GM12878 (cell line): Measurements from ENCODE around the gene CEACAM1. TPM values are rescaled to one million over a fixed set of nuclear protein-coding genes. Genes with fewer than 3 reads are reported as not detected.
A peak's percentile ranks its signal among the peaks of the same experiment; 100 is the strongest.

Experiments used
- ATAC-seq: fragments of 200-7000 bp; cut with Tn5 transposase; 3 replicates; pipeline ENCODE4 v1.9.1; 2020; ENCODE audit warnings: mild to moderate bottlenecking, moderate library complexity
- BruUV-seq: library from RNA; stranded (reverse); fragments of 400-500 nt; replicated peaks from 2 replicates; lab custom pipeline; 2021; lab: Mats Ljungman, UMichigan
- CTCF ChIA-PET: fragments of 300-600 bp; sonication (Branson Sonifier 250); formaldehyde crosslinking; extraction: SDS; loops from one replicate; lab custom pipeline; 2021; ENCODE audit warnings: inconsistent platforms; lab: Yijun Ruan, JAX
- POLR2A ChIA-PET: fragments of 350-600 bp; formaldehyde crosslinking; extraction: SDS; loops from one replicate; lab custom pipeline; 2021; ENCODE audit warnings: inconsistent platforms; lab: Charles Lee
- RAD21 ChIA-PET: fragments of 300-600 bp; sonication (Branson Sonifier 250); formaldehyde crosslinking; loops from one replicate; lab custom pipeline; 2023; ENCODE audit warnings: antibody characterized with exemption; ENCODE audit not compliant: unreplicated experiment; lab: Charles Lee
- SMC1A ChIA-PET: fragments of 300-600 bp; sonication (Branson Sonifier 250); formaldehyde crosslinking; loops from one replicate; lab custom pipeline; 2023; ENCODE audit not compliant: unreplicated experiment, uncharacterized antibody; lab: Charles Lee
- DNase-seq: peaks from one replicate; pipeline ENCODE4 v3.0.0-alpha.2; 2011; ENCODE audit warnings: low read depth, low spot score
- FAIRE-seq: peaks from 3 replicates; lab custom pipeline; 2011; peaks lifted over from hg19 to GRCh38; lab: Jason Lieb, UNC
- H2AFZ ChIP-seq: 2 replicates; pipeline ENCODE4 v1.6.0; 2011; ENCODE audit warnings: low read depth, low read length, control low read depth; ENCODE audit not compliant: control insufficient read depth
- H3K27ac ChIP-seq: 2 replicates; pipeline ENCODE4 v1.5.1; 2011; ENCODE audit warnings: control low read depth; ENCODE audit not compliant: control insufficient read depth, insufficient read depth
- H3K27me3 ChIP-seq, 2 experiments: replicated peaks in 1 of 2; 2 replicates each; pipeline versions ENCODE4 v1.6.0 to v1.6.1; 2011; ENCODE audit warnings: low read length in 1 of 2; ENCODE audit not compliant: control insufficient read depth in 2 of 2, insufficient read depth in 2 of 2
- H3K36me3 ChIP-seq, 2 experiments: 2 replicates each; pipeline ENCODE4 v1.5.1; 2011; ENCODE audit warnings: low read length in 1 of 2; ENCODE audit not compliant: control insufficient read depth in 2 of 2, insufficient read depth in 2 of 2
- H3K4me1 ChIP-seq: 2 replicates; pipeline ENCODE4 v1.6.1; 2011; ENCODE audit warnings: mild to moderate bottlenecking, low read length, moderate library complexity, mixed read lengths; ENCODE audit not compliant: control insufficient read depth, insufficient read depth
- H3K4me2 ChIP-seq: 2 replicates; pipeline ENCODE4 v1.6.0; 2011; ENCODE audit warnings: control low read depth; ENCODE audit not compliant: control insufficient read depth, insufficient read depth
- H3K4me3 ChIP-seq: fragments of 200-600 bp; sonication (generic); 2 replicates; pipeline ENCODE4 v1.5.1; 2016
- H3K79me2 ChIP-seq: 2 replicates; pipeline ENCODE4 v1.6.0; 2011; ENCODE audit warnings: low read length; ENCODE audit not compliant: control insufficient read depth, insufficient read depth
- H3K9ac ChIP-seq: 2 replicates; pipeline ENCODE4 v1.8.0; 2011; ENCODE audit warnings: low read length, control low read depth, mixed read lengths; ENCODE audit not compliant: control insufficient read depth, insufficient read depth
- H3K9me3 ChIP-seq: replicated peaks from 3 replicates; pipeline ENCODE4 v1.5.1; 2011; ENCODE audit warnings: mild to moderate bottlenecking, low read length; ENCODE audit not compliant: control insufficient read depth, insufficient read depth
- H4K20me1 ChIP-seq: 2 replicates; pipeline ENCODE4 v1.6.0; 2011; ENCODE audit not compliant: control insufficient read depth, insufficient read depth
- CBX5 ChIP-seq: sonication (generic); IDR thresholded peaks from 2 replicates; pipeline ENCODE4 v1.6.1; 2016; ENCODE audit warnings: low read depth, moderate library complexity, mild to moderate bottlenecking, inconsistent platforms
- DPF2 ChIP-seq: fragments of 450-650 bp; IDR thresholded peaks from 2 replicates; pipeline ENCODE4 v1.6.1; 2017; ENCODE audit warnings: mild to moderate bottlenecking
- E4F1 ChIP-seq: fragments of 450-650 bp; IDR thresholded peaks from 2 replicates; pipeline ENCODE4 v1.6.1; 2018; ENCODE audit warnings: borderline replicate concordance, mild to moderate bottlenecking; ENCODE audit not compliant: partially characterized antibody
- GATAD2B ChIP-seq: fragments of 450-650 bp; conservative IDR thresholded peaks from 2 replicates; pipeline ENCODE4 v1.6.1; 2017; ENCODE audit warnings: low read depth, mild to moderate bottlenecking, moderate library complexity
- HCFC1 ChIP-seq: fragments of 150-350 bp; IDR thresholded peaks from 2 replicates; pipeline ENCODE4 v1.6.1; 2014; ENCODE audit warnings: low read length
- STAT1 ChIP-seq: fragments of 450-650 bp; conservative IDR thresholded peaks from 2 replicates; pipeline ENCODE4 v1.6.1; 2014; ENCODE audit warnings: antibody characterized with exemption, mild to moderate bottlenecking
- SUPT20H ChIP-seq: IDR thresholded peaks from 2 replicates; pipeline ENCODE4 v1.6.1; 2011; ENCODE audit warnings: low read depth, mild to moderate bottlenecking, low read length, moderate library complexity, borderline replicate concordance; ENCODE audit not compliant: control insufficient read depth
- TCF3 ChIP-seq: IDR thresholded peaks from 2 replicates; pipeline ENCODE4 v1.6.1; 2012; ENCODE audit warnings: low read depth, mild to moderate bottlenecking, low read length, borderline replicate concordance; ENCODE audit not compliant: insufficient read depth
- ZBTB40 ChIP-seq: fragments of 450-650 bp; IDR thresholded peaks from 2 replicates; pipeline ENCODE4 v1.6.1; 2016; ENCODE audit warnings: mild to moderate bottlenecking, moderate library complexity, borderline replicate concordance
- WGBS: methylation state at CpG from one replicate; pipeline ENCODE4 v1.1.6; 2016; ENCODE audit warnings: low lambda C conversion rate; ENCODE audit not compliant: insufficient replicate concordance, insufficient coverage; ENCODE audit errors: missing lambda C conversion rate; 5-methylcytosine and 5-hydroxymethylcytosine counted together
- in situ Hi-C: fragments of 300-500 bp; cut with MboI; formaldehyde crosslinking; loops from 9 replicates; pipeline ENCODE4 v1.14.3; 2018; ENCODE audit warnings: mixed read lengths
- intact Hi-C: fragments of 100-400 bp; cut with micrococcal nuclease; formaldehyde crosslinking; loops from one replicate; pipeline ENCODE4 v1.14.2; 2022; ENCODE audit not compliant: unreplicated experiment
- polyA plus RNA-seq, 11 experiments: library from polyadenylated mRNA; depleted of rRNA in 4 of 11; unstranded in 6 of 11; stranded (reverse) in 5 of 11; fragments of >200 nt; fragmentation: Nextera tagmentation in 4 of 11; fragmentation: Illumina TruSeq in 1 of 11; extraction: Ambion mirVana in 4 of 11; extraction: Trizol in 1 of 11; gene quantifications; 1 replicate in 1 of 11; 2 replicates in 10 of 11; pipeline versions ENCODE4 v1.2.1 to v1.2.3, GENCODE V29; 2011 to 2016; ENCODE audit warnings: inconsistent platforms in 2 of 11, missing spikeins in 2 of 11, low read depth in 1 of 11
- total RNA-seq, 4 experiments: library from RNA; depleted of rRNA in 3 of 4; stranded (reverse); fragments of >200 nt in 3 of 4; fragmentation: Illumina TruSeq in 1 of 4; extraction: Trizol in 1 of 4; gene quantifications; 2 replicates each; pipeline versions ENCODE4 v1.2.1 to v1.2.3, GENCODE V29; 2013 to 2021
- TF ChIP-seq, protein P1 (sequence below): IDR thresholded peaks from 2 replicates; pipeline ENCODE4 v1.6.1; 2012; ENCODE audit warnings: low read depth, low read length, improper control_type of control experiment

CEACAM1 gene
- total and polyA plus RNA-seq, 10 of the 15 experiments (the other 5 are each of a cell fraction or from before 2014, with no cell fraction given) = 3.9 to 24.0 (median 6.5) TPM

DNA sequence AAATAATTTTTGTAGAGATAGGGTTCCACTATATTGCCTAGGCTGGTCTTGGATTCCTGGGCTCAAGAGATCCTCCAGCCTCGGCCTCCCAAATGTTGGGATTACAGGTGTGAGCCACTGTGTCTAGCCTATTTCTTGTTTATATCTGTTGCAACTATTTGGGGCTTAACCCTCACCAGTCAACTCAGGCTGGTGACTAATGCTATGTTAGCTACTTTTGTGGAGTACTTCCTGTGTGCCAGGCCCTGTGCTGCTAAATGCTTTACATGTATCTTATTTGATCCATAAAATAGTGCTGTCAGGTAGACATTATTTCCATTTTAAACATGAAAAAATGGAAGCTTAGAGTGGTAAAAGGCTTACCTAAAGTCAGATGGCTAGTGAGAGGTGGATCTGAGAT is 13.8 kb downstream of the CEACAM1 start (continued):
- no peak for TF ChIP-seq ZBTB40

GRCh38 chr19:42512743-42513304 is 15.5 kb downstream of the CEACAM1 start:
- DNase-seq = peak; percentile 71
- no peaks in the 10 kb centered on the region for H3K27me3 ChIP-seq
- H3K9ac ChIP-seq = peak overlapping the region; percentile 34; the same call in 1 of the 2 replicates
- ChIA-PET POLR2A (interaction anchor here (1.0 to 4.0 kb wide), 4 partner anchors 14 to 47 kb away, joined by 4 to 16 read pairs (median 6); partner anchors contain the start of gene CEACAM1), RAD21 (interaction anchor here (1.6 to 6.1 kb wide), 3 partner anchors 15 to 46 kb away, joined by 8 to 39 read pairs (median 23); partner anchors contain the start of gene CEACAM1), CTCF (interaction anchor here (0.7 to 1.9 kb wide), 5 partner anchors 10 to 328 kb away, joined by 3 to 9 read pairs (median 6); partner anchors contain the start of gene CEACAM1), SMC1A (interaction anchor here (0.7 to 8.0 kb wide), 8 partner anchors 14 to 62 kb away, joined by 3 to 78 read pairs (median 4); partner anchors contain the start of gene CEACAM1)
- no peaks in the 10 kb centered on the region for H4K20me1 ChIP-seq
- BruUV-seq = no TSS peak
- in situ Hi-C loops = no loop called here
- H2AFZ ChIP-seq = peak overlapping the region; percentile 15; the same call in 1 of the 2 replicates
- peak overlapping the region; percentile 71 for H3K27ac ChIP-seq
- ATAC-seq = peak; percentile 96
- H3K79me2 ChIP-seq = no peaks in the 10 kb centered on the region
- H3K36me3 ChIP-seq = no peaks in the 10 kb centered on the region
- peak overlapping the region; percentile 83 for H3K4me2 ChIP-seq
- H3K4me1 ChIP-seq = peaks cover 52% of the 10 kb centered on the region
- 9% methylated on average over 10 of the region's 10 CpGs for WGBS
- H3K4me3 ChIP-seq = no peak overlapping the region
- FAIRE-seq = peak; percentile 97
- intact Hi-C loops = loop anchor here (2.0 to 5.0 kb wide), 2 partner anchors 16 to 46 kb away; no protein-coding TSS in a partner anchor
- H3K9me3 ChIP-seq = no peaks in the 10 kb centered on the region
- TF ChIP-seq, protein P1, sequence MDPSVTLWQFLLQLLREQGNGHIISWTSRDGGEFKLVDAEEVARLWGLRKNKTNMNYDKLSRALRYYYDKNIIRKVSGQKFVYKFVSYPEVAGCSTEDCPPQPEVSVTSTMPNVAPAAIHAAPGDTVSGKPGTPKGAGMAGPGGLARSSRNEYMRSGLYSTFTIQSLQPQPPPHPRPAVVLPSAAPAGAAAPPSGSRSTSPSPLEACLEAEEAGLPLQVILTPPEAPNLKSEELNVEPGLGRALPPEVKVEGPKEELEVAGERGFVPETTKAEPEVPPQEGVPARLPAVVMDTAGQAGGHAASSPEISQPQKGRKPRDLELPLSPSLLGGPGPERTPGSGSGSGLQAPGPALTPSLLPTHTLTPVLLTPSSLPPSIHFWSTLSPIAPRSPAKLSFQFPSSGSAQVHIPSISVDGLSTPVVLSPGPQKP = no peak
- no peak for TF ChIP-seq CBX5
- 0 out of 2 replicates have a peak, but pooled peaks have one; percentile 56 for TF ChIP-seq GATAD2B
- TF ChIP-seq SUPT20H = no peak
- TF ChIP-seq E4F1 = no peak
- peak; percentile 87 for TF ChIP-seq DPF2
- no peak for TF ChIP-seq STAT1
- TF ChIP-seq TCF3 = no peak
- no peak for TF ChIP-seq HCFC1
